HG02623 (cell line): ENCODE measurements around the gene RAB7A.
"Not testable (repeated sequence)": the region's sequence is repeated elsewhere in the genome, so short reads cannot be mapped to it uniquely, and the experiment has no call there.

Experiments used
- ATAC-seq: cut with Tn5 transposase; IDR thresholded peaks from one replicate; pipeline ENCODE4 v1.9.1; 2021; ENCODE audit warnings: moderate library complexity; ENCODE audit not compliant: unreplicated experiment

Gene RAB7A

GRCh38 chr3:128749561-128749960 is 23.6 kb downstream of the RAB7A start:
- ATAC-seq, result not testable (repeated sequence)

- ATAC-seq, result no peak
Measured at GRCh38 chr3:128753715-128754114, 27.7 kb downstream of the RAB7A start.

- no peak for ATAC-seq
Measured at GRCh38 chr3:128760042-128760441, 34.1 kb downstream of the RAB7A start.

- ATAC-seq, result no peak
Measured at GRCh38 chr3:128760881-128761280, 34.9 kb downstream of the RAB7A start.

- ATAC-seq, result no peak
Measured at GRCh38 chr3:128761392-128761791, 35.4 kb downstream of the RAB7A start.

- no peak for ATAC-seq
Measured at GRCh38 chr3:128763967-128764366, 38.0 kb downstream of the RAB7A start.

GRCh38 chr3:128764863-128765262 is 38.9 kb downstream of the RAB7A start:
- ATAC-seq, result no peak

GRCh38 chr3:128767094-128767750 is 41.2 kb downstream of the RAB7A start:
- no peak for ATAC-seq

- ATAC-seq, result no peak
Measured at GRCh38 chr3:128768471-128768870, 42.5 kb downstream of the RAB7A start.

GRCh38 chr3:128770387-128770786 is 44.4 kb downstream of the RAB7A start:
- ATAC-seq, result no peak

- not testable (repeated sequence) for ATAC-seq
Measured at GRCh38 chr3:128773189-128773588, 47.2 kb downstream of the RAB7A start.

- not testable (repeated sequence) for ATAC-seq
Measured at GRCh38 chr3:128773592-128773991, 47.6 kb downstream of the RAB7A start.

- ATAC-seq, result no peak
Measured at GRCh38 chr3:128775241-128775640, 49.3 kb downstream of the RAB7A start.

GRCh38 chr3:128775906-128776542 is 50.0 kb downstream of the RAB7A start:
- no peak for ATAC-seq

GRCh38 chr3:128780101-128780837 is 54.3 kb downstream of the RAB7A start:
- ATAC-seq, result no peak

- ATAC-seq, result no peak
Measured at GRCh38 chr3:128781164-128781563, 55.2 kb downstream of the RAB7A start.

- ATAC-seq, result no peak
Measured at GRCh38 chr3:128782282-128783146, 56.5 kb downstream of the RAB7A start.

GRCh38 chr3:128783774-128784173 is 57.8 kb downstream of the RAB7A start:
- ATAC-seq, result no peak

- ATAC-seq, result no peak
Measured at GRCh38 chr3:128784232-128784631, 58.2 kb downstream of the RAB7A start.

- ATAC-seq, result no peak
Measured at GRCh38 chr3:128784843-128785242, 58.9 kb downstream of the RAB7A start.

- ATAC-seq, result no peak
Measured at GRCh38 chr3:128786434-128787020, 60.5 kb downstream of the RAB7A start.
